Thyroid gland (tissue), 4 donors: ENCODE results near the gene SRSF5.

Experiments used
- CTCF ChIP-seq, 6 experiments: fragments of 200-600 bp in 3 of 6; fragments of 450-650 bp in 3 of 6; sonication (generic) in 3 of 6; IDR thresholded peaks; one replicate each; pipeline ENCODE4 v1.5.1; 2016 to 2019; ENCODE audit warnings: antibody characterized with exemption in 6 of 6, mild to moderate bottlenecking in 2 of 6, inconsistent platforms in 1 of 6, moderate library complexity in 1 of 6
- POLR2A ChIP-seq, 2 donors: fragments of 450-650 bp; IDR thresholded peaks; one replicate each; pipeline ENCODE4 v1.6.1; 2017; ENCODE audit warnings: antibody characterized with exemption in 2 of 2, mild to moderate bottlenecking in 2 of 2, moderate library complexity in 1 of 2

- TF ChIP-seq CTCF (IDR thresholded peaks at IDR 0.05) (no peak), POLR2A (IDR thresholded peaks at IDR 0.05) (no peak)
Observed at GRCh38 chr14:69820991-69821390, 54.0 kb downstream of the SRSF5 start.
